Keratinocyte (primary cell): Measurements from ENCODE around the gene XRCC1. TPM values are rescaled to one million over a fixed set of nuclear protein-coding genes. Genes with fewer than 3 reads are reported as not detected.
"Not testable (repeated sequence)": the region's sequence is repeated elsewhere in the genome, so short reads cannot be mapped to it uniquely, and the experiment has no call there.

ENCODE experiments used
- DNase-seq: peaks from one replicate; pipeline ENCODE4 v3.0.0-alpha.2; 2011; ENCODE audit warnings: low read depth, missing footprints, low spot score
- FAIRE-seq: peaks from 2 replicates; lab custom pipeline; 2011; peaks lifted over from hg19 to GRCh38; lab: Jason Lieb, UNC
- H2AFZ ChIP-seq: 2 replicates; pipeline ENCODE4 v1.6.0; 2012; ENCODE audit warnings: low read length, control low read depth, inconsistent platforms; ENCODE audit not compliant: control insufficient read depth
- H3K27ac ChIP-seq: 2 replicates; pipeline ENCODE4 v1.5.1; 2011; ENCODE audit warnings: low read length; ENCODE audit not compliant: control insufficient read depth, insufficient read depth
- H3K27me3 ChIP-seq: 3 replicates; pipeline ENCODE4 v1.6.0; 2011; ENCODE audit warnings: low read length; ENCODE audit not compliant: control insufficient read depth, insufficient read depth; ENCODE audit errors: extremely low read depth
- H3K36me3 ChIP-seq, 2 experiments: 2 replicates in 1 of 2; 3 replicates in 1 of 2; pipeline ENCODE4 v1.5.1; 2011; ENCODE audit warnings: low read length in 2 of 2, mild to moderate bottlenecking in 1 of 2; ENCODE audit not compliant: control insufficient read depth in 2 of 2, insufficient read depth in 2 of 2; ENCODE audit errors: extremely low read depth in 1 of 2
- H3K4me1 ChIP-seq: 3 replicates; pipeline ENCODE4 v1.5.1; 2011; ENCODE audit warnings: low read length; ENCODE audit not compliant: control insufficient read depth, insufficient read depth; ENCODE audit errors: extremely low read depth
- H3K4me2 ChIP-seq: 3 replicates; pipeline ENCODE4 v1.6.0; 2011; ENCODE audit warnings: low read depth, low read length; ENCODE audit not compliant: control insufficient read depth, insufficient read depth; ENCODE audit errors: extremely low read depth
- H3K4me3 ChIP-seq, 3 experiments: fragments of 200-600 bp in 1 of 3; sonication (generic) in 1 of 3; 2 replicates in 2 of 3; 3 replicates in 1 of 3; pipeline ENCODE4 v1.5.1; 2011 to 2016; ENCODE audit warnings: low read length in 3 of 3, mild to moderate bottlenecking in 3 of 3, control low read depth in 2 of 3, inconsistent platforms in 1 of 3, low read depth in 1 of 3, mixed read lengths in 1 of 3, mixed run types in 1 of 3, moderate library complexity in 1 of 3; ENCODE audit not compliant: control insufficient read depth in 2 of 3, insufficient read depth in 2 of 3; ENCODE audit errors: extremely low read depth in 1 of 3
- H3K79me2 ChIP-seq: 2 replicates; pipeline ENCODE4 v1.6.0; 2012; ENCODE audit warnings: low read length; ENCODE audit not compliant: control insufficient read depth, insufficient read depth
- H3K9ac ChIP-seq: 3 replicates; pipeline ENCODE4 v1.6.0; 2011; ENCODE audit warnings: low read length; ENCODE audit not compliant: control insufficient read depth, insufficient read depth; ENCODE audit errors: extremely low read depth
- H3K9me1 ChIP-seq: 3 replicates; pipeline ENCODE4 v1.6.0; 2011; ENCODE audit warnings: low read length; ENCODE audit not compliant: control insufficient read depth, insufficient read depth; ENCODE audit errors: extremely low read depth
- H3K9me3 ChIP-seq: 2 replicates; pipeline ENCODE4 v1.5.1; 2012; ENCODE audit warnings: low read depth, low read length; ENCODE audit not compliant: control insufficient read depth
- H4K20me1 ChIP-seq: 3 replicates; pipeline ENCODE4 v1.6.0; 2011; ENCODE audit warnings: low read length; ENCODE audit not compliant: control insufficient read depth, insufficient read depth; ENCODE audit errors: extremely low read depth
- EZH2 ChIP-seq: IDR thresholded peaks from one replicate; pipeline ENCODE4 v1.6.1; 2012; ENCODE audit warnings: inconsistent platforms, mild to moderate bottlenecking, low read length, moderate library complexity
- dilution Hi-C: fragments of 300-500 bp; cut with MboI; formaldehyde crosslinking; loops from one replicate; pipeline ENCODE4 v1.7.0; 2020; ENCODE audit warnings: low sequenced_read_pairs; ENCODE audit not compliant: extremely low pct_ligation_motif_present
- polyA plus RNA-seq, 5 experiments: library from polyadenylated mRNA; depleted of rRNA in 3 of 5; stranded (reverse) in 3 of 5; stranded (forward) in 1 of 5; unstranded in 1 of 5; fragments of >200 nt; gene quantifications; 1 replicate in 1 of 5; 2 replicates in 3 of 5; 3 replicates in 1 of 5; pipeline versions ENCODE4 v1.2.1 to v1.2.3, GENCODE V29; 2011 to 2012; ENCODE audit warnings: missing spikeins in 2 of 5, low read depth in 1 of 5, low replicate concordance in 1 of 5
- TF ChIP-seq, protein P1 (sequence below), 3 experiments: IDR thresholded peaks in 1 of 3; conservative IDR thresholded peaks in 1 of 3; optimal IDR thresholded peaks in 1 of 3; 2 replicates in 2 of 3; 3 replicates in 1 of 3; pipeline versions ENCODE3 to v1.5.1; 2011; ENCODE audit warnings: low read length in 3 of 3, mild to moderate bottlenecking in 3 of 3, moderate library complexity in 2 of 3, control low read depth in 1 of 3, inconsistent platforms in 1 of 3; ENCODE audit not compliant: insufficient read depth in 2 of 3; ENCODE audit errors: extremely low read depth in 1 of 3

XRCC1 gene
- polyA plus RNA-seq, 1 donor (not counting 4 experiments of a cell fraction or from before 2014, with no cell fraction given), result 16.3 TPM

DNA sequence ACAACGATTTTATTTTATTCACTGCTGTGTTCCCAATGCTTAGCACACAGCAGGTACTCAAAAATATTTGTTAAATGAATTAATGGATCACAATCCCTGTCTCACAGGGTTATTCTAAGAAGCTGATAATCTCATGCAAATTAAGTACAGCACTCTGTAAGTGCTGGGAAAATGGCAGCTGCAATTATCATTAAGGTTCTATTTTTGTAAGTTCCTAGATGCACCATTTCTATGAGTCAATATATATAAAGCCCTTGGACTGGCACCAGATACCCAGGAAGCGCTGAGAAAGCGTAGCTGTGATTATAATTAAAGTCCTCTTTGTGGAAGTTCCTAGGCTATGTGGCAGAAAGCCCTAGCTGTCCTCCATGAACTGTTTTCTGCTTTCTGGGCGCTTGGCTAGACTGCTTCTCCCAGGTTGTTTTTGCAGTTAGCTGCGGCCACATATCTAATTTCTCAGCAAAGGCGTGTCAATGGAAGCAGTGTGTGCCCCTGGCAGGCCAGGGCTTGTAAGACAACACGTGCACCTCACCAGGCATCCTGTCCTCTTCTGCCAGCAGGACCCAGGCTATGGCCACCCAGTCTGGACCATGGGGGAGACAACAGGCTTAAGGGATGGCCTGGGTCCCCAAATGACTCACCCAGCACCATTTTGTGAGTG is 31.4 kb upstream of the XRCC1 start:
- H3K4me1 ChIP-seq, result peaks cover 19% of the 10 kb centered on the region
- no peaks in the 10 kb centered on the region for H3K27me3 ChIP-seq
- H4K20me1 ChIP-seq, result no peaks in the 10 kb centered on the region
- peak; percentile 99 for FAIRE-seq
- peak overlapping the region in 1 of 3 experiments; percentile 11 for H3K4me3 ChIP-seq
- H3K9ac ChIP-seq, result peak overlapping the region; percentile 10
- H2AFZ ChIP-seq, result peak overlapping the region; percentile 32
- dilution Hi-C loops, result no loop called here
- TF ChIP-seq EZH2, result no peak
- TF ChIP-seq, protein P1, sequence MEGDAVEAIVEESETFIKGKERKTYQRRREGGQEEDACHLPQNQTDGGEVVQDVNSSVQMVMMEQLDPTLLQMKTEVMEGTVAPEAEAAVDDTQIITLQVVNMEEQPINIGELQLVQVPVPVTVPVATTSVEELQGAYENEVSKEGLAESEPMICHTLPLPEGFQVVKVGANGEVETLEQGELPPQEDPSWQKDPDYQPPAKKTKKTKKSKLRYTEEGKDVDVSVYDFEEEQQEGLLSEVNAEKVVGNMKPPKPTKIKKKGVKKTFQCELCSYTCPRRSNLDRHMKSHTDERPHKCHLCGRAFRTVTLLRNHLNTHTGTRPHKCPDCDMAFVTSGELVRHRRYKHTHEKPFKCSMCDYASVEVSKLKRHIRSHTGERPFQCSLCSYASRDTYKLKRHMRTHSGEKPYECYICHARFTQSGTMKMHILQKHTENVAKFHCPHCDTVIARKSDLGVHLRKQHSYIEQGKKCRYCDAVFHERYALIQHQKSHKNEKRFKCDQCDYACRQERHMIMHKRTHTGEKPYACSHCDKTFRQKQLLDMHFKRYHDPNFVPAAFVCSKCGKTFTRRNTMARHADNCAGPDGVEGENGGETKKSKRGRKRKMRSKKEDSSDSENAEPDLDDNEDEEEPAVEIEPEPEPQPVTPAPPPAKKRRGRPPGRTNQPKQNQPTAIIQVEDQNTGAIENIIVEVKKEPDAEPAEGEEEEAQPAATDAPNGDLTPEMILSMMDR (optimal IDR thresholded peaks at IDR 0.05 in 1 of 3, IDR thresholded peaks at IDR 0.05 in 1 of 3, conservative IDR thresholded peaks at IDR 0.05 in 1 of 3; ENCODE audit: extremely low read depth in 1 of 3, insufficient read depth in 2 of 3, low read length in 3 of 3), result no peak
- no peaks in the 10 kb centered on the region for H3K9me1 ChIP-seq
- peak overlapping the region; percentile 45 for H3K4me2 ChIP-seq
- no peak for DNase-seq
- H3K36me3 ChIP-seq, result peaks cover 0 to 3% of the 10 kb centered on the region in 2 experiments
- peak overlapping the region; percentile 77 for H3K27ac ChIP-seq
- no peaks in the 10 kb centered on the region for H3K79me2 ChIP-seq
- no peaks in the 10 kb centered on the region for H3K9me3 ChIP-seq

GRCh38 chr19:43605875-43606568 is 30.7 kb upstream of the XRCC1 start:
- Histone ChIP-seq H2AFZ (peak overlapping the region; percentile 32), H3K4me3 (peak overlapping the region in 1 of 3 experiments; percentile 11), H3K79me2 (no peaks in the 10 kb centered on the region), H4K20me1 (no peaks in the 10 kb centered on the region), H3K9ac (peak overlapping the region; percentile 10), H3K27ac (peak overlapping the region; percentile 77), H3K4me2 (peak overlapping the region; percentile 45), H3K36me3 (peaks cover 0 to 8% of the 10 kb centered on the region in 2 experiments), H3K4me1 (peaks cover 19% of the 10 kb centered on the region), H3K27me3 (no peaks in the 10 kb centered on the region), H3K9me3 (no peaks in the 10 kb centered on the region), H3K9me1 (no peaks in the 10 kb centered on the region)
- TF ChIP-seq, protein P1 (optimal IDR thresholded peaks at IDR 0.05 in 1 of 3, IDR thresholded peaks at IDR 0.05 in 1 of 3, conservative IDR thresholded peaks at IDR 0.05 in 1 of 3; ENCODE audit: extremely low read depth in 1 of 3, insufficient read depth in 2 of 3, low read length in 3 of 3), result no peak
- TF ChIP-seq EZH2, result no peak
- dilution Hi-C loops, result no loop called here
- FAIRE-seq, result no peak
- DNase-seq, result no peak

GRCh38 chr19:43600326-43600725 is 25.0 kb upstream of the XRCC1 start:
- H3K4me2 ChIP-seq, H4K20me1 ChIP-seq, H3K4me3 ChIP-seq, H3K9me1 ChIP-seq, H3K9ac ChIP-seq, DNase-seq, H3K9me3 ChIP-seq, H3K27ac ChIP-seq, FAIRE-seq, H3K27me3 ChIP-seq, dilution Hi-C loops, H2AFZ ChIP-seq: not testable (repeated sequence)
- Histone ChIP-seq H3K4me1 (peaks cover 14% of the 10 kb centered on the region), H3K36me3 (peaks cover 22 to 23% of the 10 kb centered on the region in 2 experiments), H3K79me2 (peaks cover 28% of the 10 kb centered on the region)
